AG08396 (cell line): ENCODE data around the gene FERMT1.
"Not testable (repeated sequence)": the region's sequence is repeated elsewhere in the genome, so short reads cannot be mapped to it uniquely, and the experiment has no call there.

Source experiments
- DNase-seq: peaks from one replicate; pipeline ENCODE4 v3.0.0; 2012; ENCODE audit warnings: low spot score, mixed read lengths

FERMT1 gene

DNA sequence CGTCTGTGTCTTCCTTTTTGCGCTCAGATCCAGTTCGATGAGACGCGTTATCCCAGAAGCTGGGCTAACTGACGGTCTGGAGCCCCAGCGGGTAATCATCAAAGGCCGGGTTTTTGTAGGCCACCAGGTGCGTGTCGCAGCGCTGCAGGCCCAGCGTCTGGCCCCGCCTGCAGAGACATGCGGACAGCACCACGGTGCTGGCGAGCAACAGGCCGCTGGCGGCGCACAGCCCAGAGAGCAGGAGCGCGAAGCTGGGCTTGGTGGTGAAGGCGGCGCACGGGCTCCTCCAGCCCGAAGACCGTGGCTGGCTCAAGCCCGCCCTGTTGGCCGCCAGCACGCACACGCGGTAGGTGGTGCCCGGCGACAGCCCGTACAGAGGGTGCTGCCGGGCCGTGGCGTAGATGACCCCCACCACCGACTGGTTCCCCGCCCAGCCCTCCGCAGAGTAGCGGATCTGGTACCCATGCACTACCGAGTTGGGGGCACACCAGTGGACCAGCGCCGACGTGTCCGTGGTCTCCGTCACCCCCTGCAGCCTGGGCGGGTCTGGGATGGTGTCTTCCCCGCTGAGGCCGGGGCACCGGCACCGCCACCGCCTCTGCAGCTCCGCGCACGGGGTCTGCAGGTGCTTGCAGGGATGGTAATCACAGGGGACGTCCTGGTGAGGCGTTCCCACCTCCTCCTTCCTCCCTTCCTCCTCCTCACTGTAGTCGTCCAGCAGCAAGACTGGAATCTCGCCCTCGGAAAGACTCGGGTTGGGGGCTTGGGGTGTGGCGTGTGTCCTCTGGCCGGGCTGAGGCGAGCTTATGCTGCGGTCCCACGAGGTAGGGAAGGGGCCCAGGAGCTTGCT, 81.6 kb downstream of the FERMT1 start:
- DNase-seq = no peak

GRCh38 chr20:6040540-6040939, 82.3 kb downstream of the FERMT1 start:
- no peak for DNase-seq

DNA sequence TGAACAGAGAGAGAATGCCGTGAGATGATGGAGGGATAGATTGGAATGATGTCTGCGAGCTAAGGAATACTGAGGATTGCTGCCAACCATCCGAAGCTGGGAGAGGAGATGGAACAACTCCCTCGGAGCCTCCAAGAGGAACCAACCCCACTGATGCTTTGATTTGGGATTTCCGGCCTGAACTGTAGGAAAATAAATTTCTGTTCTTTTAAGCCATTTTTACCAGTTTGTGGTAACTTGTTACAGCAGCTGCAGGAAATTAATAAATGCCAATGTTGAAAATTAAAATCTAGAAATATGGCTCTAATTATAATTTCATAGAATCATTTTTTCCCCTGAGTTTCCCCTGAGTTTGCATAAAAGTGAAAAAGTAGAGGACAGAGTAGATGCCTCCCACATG, 83.1 kb downstream of the FERMT1 start:
- no peak for DNase-seq

- DNase-seq = no peak
Measured at GRCh38 chr20:6038256-6038655, 84.6 kb downstream of the FERMT1 start.

- no peak for DNase-seq
Measured at GRCh38 chr20:6037082-6037481, 85.7 kb downstream of the FERMT1 start.

- no peak for DNase-seq
Measured at GRCh38 chr20:6036213-6036612, 86.6 kb downstream of the FERMT1 start.

DNA sequence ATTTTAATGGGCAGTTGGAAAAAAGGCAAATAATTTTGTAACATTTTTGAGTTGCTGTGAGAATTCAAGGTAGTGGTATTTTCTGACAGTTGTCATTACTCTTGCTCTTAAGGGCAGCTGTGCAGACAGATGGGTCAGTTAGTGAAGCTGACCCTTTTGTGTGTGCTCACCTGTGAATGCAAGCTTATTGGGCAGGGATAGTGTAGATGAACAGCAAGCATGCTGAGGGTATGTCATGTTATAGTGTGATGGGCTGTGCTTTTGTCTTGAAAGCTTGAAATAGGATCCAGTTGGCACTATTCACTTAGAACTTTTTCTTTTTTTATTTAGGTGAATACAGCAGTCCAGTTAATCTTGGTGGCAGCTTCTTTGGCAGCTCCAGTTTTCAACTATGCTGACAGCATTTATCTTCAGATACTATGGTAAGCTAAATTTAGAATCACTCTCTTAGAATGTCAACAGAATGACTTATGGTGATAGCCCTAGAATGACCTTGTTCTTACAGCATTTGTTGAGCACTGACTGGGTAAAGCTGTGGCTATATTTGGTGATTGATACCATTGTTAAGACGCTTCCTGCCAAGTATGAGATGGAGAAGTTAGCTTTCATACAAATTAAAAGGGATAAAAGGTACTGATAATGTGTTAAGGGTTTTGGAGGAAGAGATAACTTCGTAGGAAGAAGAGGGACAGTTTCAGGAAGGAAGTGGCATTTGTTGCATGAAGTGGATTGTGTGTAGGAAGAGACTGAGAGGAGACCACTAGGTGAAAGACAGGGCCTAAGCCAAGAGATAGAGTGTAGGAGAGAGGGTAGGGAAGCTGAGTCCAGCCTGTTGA, 88.5 kb downstream of the FERMT1 start:
- DNase-seq = peak; percentile 32

DNA sequence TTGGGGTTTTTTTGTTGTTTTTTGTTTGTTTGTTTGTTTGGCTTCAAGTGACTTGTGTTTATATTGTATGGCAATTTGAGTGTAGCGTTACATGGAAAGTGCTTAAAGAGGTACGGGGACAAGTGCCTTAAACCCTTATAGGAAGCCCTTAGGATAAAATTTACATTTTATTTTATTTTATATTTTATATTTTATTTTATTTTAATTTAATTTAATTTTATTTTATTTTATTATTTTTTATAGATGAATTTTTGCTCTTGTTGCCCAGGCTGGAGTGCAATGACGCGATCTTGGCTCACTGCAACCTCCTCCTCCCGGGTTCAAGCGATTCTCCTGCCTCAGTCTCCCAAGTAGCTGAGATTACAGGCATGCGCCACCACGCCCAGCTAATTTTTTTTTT, 89.9 kb downstream of the FERMT1 start:
- DNase-seq = not testable (repeated sequence)

DNA sequence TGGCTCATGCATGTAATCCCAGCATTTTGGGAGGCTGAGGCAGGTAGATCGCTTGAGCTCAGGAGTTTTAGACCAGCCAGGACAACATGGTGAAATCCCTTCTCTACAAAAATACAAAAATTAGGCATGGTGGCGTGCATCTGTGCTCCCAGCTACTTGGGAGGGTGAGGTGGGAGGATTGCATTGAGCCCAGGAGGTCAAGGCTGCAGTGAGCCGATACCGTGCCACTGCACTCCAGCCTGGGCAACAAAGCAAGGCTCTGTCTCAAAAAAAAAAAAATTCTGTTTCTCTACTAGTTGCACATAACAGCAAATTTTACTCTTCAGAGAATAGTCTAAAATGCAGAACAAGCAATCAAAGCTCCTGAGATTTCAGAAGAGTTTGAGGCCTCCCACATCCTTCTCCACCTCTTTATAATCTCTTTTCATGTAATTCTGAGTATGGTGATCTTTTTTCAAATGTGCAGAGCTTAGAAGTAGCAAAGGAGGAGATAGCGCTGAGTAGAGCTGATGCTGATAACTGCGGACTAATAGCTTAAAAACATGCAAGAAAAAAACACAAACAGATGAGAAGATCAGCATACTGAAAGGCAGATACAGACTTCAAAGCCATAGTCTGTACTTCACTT, 92.3 kb downstream of the FERMT1 start:
- no peak for DNase-seq

DNA sequence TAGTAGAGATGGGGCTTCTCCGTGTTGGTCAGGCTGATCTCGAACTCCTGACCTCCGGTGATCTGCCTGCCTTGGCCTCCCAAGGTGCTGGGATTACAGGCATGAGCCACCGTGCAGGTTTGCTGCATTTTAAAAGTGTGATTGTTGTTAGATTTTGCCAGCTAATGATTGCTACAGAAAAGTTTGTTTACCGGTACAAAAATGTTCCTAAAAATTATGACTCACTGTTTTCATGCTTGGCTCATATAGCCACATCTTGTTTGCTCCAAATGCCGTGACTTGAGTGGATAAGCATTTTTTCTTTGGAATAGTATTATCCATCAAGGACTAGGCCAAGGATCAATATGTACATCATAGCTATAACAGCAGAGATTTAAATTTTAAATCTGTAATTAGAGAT, 93.3 kb downstream of the FERMT1 start:
- no peak for DNase-seq

GRCh38 chr20:6028818-6029217, 94.0 kb downstream of the FERMT1 start:
- no peak for DNase-seq

DNA sequence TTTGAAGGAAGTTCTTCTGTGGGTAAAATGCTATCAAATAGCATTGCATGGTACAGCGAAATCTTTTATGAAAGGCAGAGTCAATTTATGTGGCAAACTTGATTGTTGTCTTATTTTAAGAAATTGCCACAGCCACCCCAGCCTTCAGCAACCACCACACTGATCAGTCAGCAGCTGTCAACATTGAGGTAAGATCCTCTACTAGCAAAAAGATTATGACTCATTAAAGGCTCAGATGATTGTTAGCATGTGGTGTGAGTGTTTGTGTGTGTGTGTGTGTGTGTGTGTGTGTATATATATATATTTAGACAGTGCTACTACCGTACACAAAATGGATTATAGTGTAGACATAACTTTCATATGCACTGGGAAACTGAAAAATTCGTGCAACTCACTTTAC, 96.8 kb downstream of the FERMT1 start:
- DNase-seq = no peak
